Adipose tissue (tissue), 3 donors: ENCODE data around the gene LCA5. TPM values are rescaled to one million over a fixed set of nuclear protein-coding genes. Genes with fewer than 3 reads are reported as not detected.
"Not testable (repeated sequence)": the region's sequence is repeated elsewhere in the genome, so short reads cannot be mapped to it uniquely, and the experiment has no call there.

Experiments used
- H3K27ac ChIP-seq: one replicate; pipeline ENCODE4 v1.5.1; 2013; ENCODE audit warnings: low read depth, low read length
- WGBS, 3 donors: extraction: QIAGEN DNeasy Blood & Tissue Kit; methylation state at CpG; one replicate each; pipeline ENCODE4 v1.1.7; 2013; 5-methylcytosine and 5-hydroxymethylcytosine counted together
- polyA plus RNA-seq, 3 donors: library from polyadenylated mRNA; stranded (reverse); fragments of 200-250 nt; gene quantifications; one replicate each; pipeline ENCODE4 v1.2.3, GENCODE V29; 2013
- donor health status: healthy with polysubstance abuse.
- donor health status: Bipolar disorder and iron deficiency.
- donor health status: healthy.

Gene LCA5
- polyA plus RNA-seq, 3 donors = 1.1 to 3.4 (median 1.3) TPM

DNA sequence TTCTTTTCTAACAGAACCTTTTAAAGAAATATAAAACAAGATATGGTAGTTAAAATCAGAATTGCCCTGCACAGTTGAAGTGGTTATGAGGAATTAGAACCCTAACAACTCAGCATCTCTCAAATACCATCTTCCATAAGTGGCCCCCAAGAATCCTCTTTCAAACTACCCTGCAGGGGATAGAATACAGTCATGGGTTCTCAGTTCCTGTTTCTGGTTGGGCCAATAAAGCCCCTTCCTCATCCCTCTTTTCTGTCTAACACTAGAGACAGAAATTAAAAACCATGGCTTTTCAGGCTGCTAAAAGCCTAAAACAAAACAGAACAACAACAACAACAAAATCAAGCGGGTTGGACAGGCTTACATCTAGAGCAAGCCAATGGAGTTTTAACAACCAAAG, 6.7 kb upstream of the LCA5 start:
- H3K27ac ChIP-seq = no peak overlapping the region
- WGBS, 3 donors = 95 to 98% (median 97%) methylated on average over 1 of the region's 1 CpG

- H3K27ac ChIP-seq = no peak overlapping the region
These were observed 6.2 kb upstream of the LCA5 start for GRCh38 chr6:79543411-79543810.

GRCh38 chr6:79538106-79538971, 1.1 kb upstream of the LCA5 start:
- H3K27ac ChIP-seq = no peak overlapping the region
- WGBS, 3 donors = 18 to 42% (median 30%) methylated on average over 14 of the region's 14 CpGs

More at GRCh38 chr6:79543411-79543810, 6.2 kb upstream of the LCA5 start:
- WGBS, 3 donors = 92 to 99% (median 93%) methylated on average over 1 of the region's 1 CpG

GRCh38 chr6:79536585-79536953, 661 bp downstream of the LCA5 start:
- 1 to 2% (median 1%) methylated on average over 9 of the region's 9 CpGs for WGBS, 3 donors
- H3K27ac ChIP-seq = no peak overlapping the region

- WGBS, 3 donors = 88 to 90% (median 89%) methylated on average over 4 of the region's 4 CpGs
- not testable (repeated sequence) for H3K27ac ChIP-seq
These were observed 7.7 kb downstream of the LCA5 start for GRCh38 chr6:79529567-79529966.

GRCh38 chr6:79526897-79527296, 10.3 kb downstream of the LCA5 start:
- 95 to 100% (median 97%) methylated on average over 1 of the region's 1 CpG for whole genome bisulfite sequencing, 3 donors
- H3K27ac ChIP-seq = no peak overlapping the region

GRCh38 chr6:79525272-79526100, 11.7 kb downstream of the LCA5 start:
- no peak overlapping the region for H3K27ac ChIP-seq
- WGBS, 3 donors = 23 to 53% (median 40%) methylated on average over 12 of the region's 12 CpGs

GRCh38 chr6:79524065-79524464, 13.2 kb downstream of the LCA5 start:
- H3K27ac ChIP-seq = no peak overlapping the region
- 82 to 89% (median 89%) methylated on average over 3 of the region's 3 CpGs for WGBS, 3 donors

- 77 to 97% (median 96%) methylated on average over 3 of the region's 3 CpGs for WGBS, 3 donors
- no peak overlapping the region for H3K27ac ChIP-seq
These were observed 14.6 kb downstream of the LCA5 start for GRCh38 chr6:79522609-79523008.

- WGBS, 3 donors = 92 to 96% (median 94%) methylated on average over 1 of the region's 1 CpG
- no peak overlapping the region for H3K27ac ChIP-seq
These were observed 16.7 kb downstream of the LCA5 start for GRCh38 chr6:79520534-79520933.

DNA sequence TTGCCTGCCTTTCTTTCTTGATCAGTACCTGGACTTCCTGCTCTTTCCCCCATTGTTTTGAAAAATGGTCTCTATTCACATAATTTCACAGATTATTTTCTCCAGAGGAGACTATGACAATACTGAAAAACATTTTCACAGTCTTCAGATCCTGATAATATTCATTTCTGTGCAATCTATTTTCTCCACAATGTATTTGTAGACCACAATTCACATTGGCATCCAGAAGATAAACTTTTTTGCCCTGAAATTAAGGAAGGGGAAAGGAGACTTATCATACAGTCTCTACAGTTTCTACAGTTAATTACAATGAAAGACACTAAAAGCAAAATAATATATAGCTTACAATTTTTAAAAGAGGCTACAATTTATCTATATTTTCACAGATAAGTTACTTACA, 18.4 kb downstream of the LCA5 start:
- H3K27ac ChIP-seq = no peak overlapping the region

- WGBS, 3 donors = 81 to 93% (median 93%) methylated on average over 1 of the region's 1 CpG
- H3K27ac ChIP-seq = no peak overlapping the region
These were observed 21.8 kb downstream of the LCA5 start for GRCh38 chr6:79515436-79515835.

- H3K27ac ChIP-seq = no peak overlapping the region
- 66 to 82% (median 74%) methylated on average over 6 of the region's 6 CpGs for WGBS, 3 donors
These were observed 24.1 kb downstream of the LCA5 start for GRCh38 chr6:79513111-79513510.

GRCh38 chr6:79512014-79512413, 25.2 kb downstream of the LCA5 start:
- no peak overlapping the region for H3K27ac ChIP-seq
- WGBS, 3 donors = 96 to 100% (median 97%) methylated on average over 6 of the region's 6 CpGs

DNA sequence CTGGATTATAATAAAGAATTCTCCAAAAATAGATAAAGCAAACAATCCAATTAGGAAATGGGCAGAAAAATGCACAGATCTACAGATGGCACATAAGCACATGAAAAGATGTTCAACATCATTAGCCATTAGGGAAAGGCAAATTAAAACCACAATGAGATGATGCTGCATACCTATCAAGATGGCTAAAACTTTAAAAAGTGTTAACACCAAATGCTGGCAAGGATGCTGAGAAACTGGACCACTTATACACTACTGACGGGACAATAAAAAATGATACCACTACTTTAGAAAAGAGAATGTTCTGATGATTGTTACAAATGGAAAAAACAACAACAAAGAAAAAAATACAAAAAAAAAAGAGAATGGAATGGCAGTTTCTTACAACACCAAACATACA, 26.5 kb downstream of the LCA5 start:
- WGBS, 3 donors = 0 to 48% (median 42%) methylated on average over 1 of the region's 1 CpG
- no peak overlapping the region for H3K27ac ChIP-seq

GRCh38 chr6:79506251-79506650, 31.0 kb downstream of the LCA5 start:
- no peak overlapping the region for H3K27ac ChIP-seq
- 93 to 94% (median 93%) methylated on average over 1 of the region's 1 CpG for WGBS, 3 donors

DNA sequence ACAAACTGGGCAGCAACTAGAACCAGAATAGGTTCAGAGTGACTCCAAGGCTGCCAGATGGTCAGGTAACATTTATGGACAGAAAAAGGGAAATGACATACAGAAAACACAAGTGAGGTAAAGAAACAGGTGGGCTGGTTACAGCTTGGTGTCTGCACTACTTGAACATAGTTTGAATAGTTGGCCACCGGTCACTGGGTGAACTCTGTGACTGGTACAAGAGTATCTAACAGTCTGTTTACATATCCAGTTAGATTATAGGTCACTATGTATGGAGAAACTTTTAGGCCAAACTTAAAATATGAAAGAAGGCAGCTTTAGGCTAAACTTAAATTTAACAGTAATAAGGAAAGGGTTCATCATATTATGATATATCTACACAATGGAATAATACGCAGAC, 32.9 kb downstream of the LCA5 start:
- 94 to 96% (median 95%) methylated on average over 2 of the region's 2 CpGs for WGBS, 3 donors
- H3K27ac ChIP-seq = no peak overlapping the region

GRCh38 chr6:79498842-79499241, 38.4 kb downstream of the LCA5 start:
- H3K27ac ChIP-seq = no peak overlapping the region
- WGBS, 3 donors = 43 to 79% (median 45%) methylated on average over 1 of the region's 1 CpG

- WGBS, 3 donors = 90 to 96% (median 96%) methylated on average over 10 of the region's 10 CpGs
- no peak overlapping the region for H3K27ac ChIP-seq
These were observed 42.0 kb downstream of the LCA5 start for GRCh38 chr6:79495246-79495645.
